Endothelial cell of umbilical vein (primary cell): ENCODE measurements around the gene GTPBP4. TPM values are rescaled to one million over a fixed set of nuclear protein-coding genes. Genes with fewer than 3 reads are reported as not detected.

ENCODE experiments used
- BruUV-seq: library from RNA; stranded (reverse); fragments of 400-500 nt; replicated peaks from 2 replicates; lab custom pipeline; 2021; lab: Mats Ljungman, UMichigan
- CTCF ChIA-PET: fragments of 300-600, 350-600 bp; sonication (Branson Sonifier 250); formaldehyde crosslinking; loops from one replicate; lab custom pipeline; 2021; ENCODE audit warnings: antibody characterized with exemption, inconsistent platforms; lab: Charles Lee
- POLR2A ChIA-PET: fragments of 300-600, 350-600 bp; sonication (Branson Sonifier 250); formaldehyde crosslinking; loops from one replicate; lab custom pipeline; 2021; ENCODE audit warnings: antibody characterized with exemption, inconsistent platforms; lab: Charles Lee
- DNase-seq: peaks from one replicate; pipeline ENCODE4 v3.0.0-alpha.2; 2011; ENCODE audit warnings: low read depth, low spot score
- FAIRE-seq: peaks from 2 replicates; lab custom pipeline; 2011; peaks lifted over from hg19 to GRCh38; lab: Jason Lieb, UNC
- H2AFZ ChIP-seq: 2 replicates; pipeline ENCODE4 v1.6.0; 2012; ENCODE audit warnings: low read depth, low read length, control low read depth, inconsistent platforms
- H3K27ac ChIP-seq: 2 replicates; pipeline ENCODE4 v1.5.1; 2011; ENCODE audit warnings: low read depth, mild to moderate bottlenecking, control low read depth, low read length, moderate library complexity; ENCODE audit not compliant: insufficient read depth
- H3K27me3 ChIP-seq, 2 experiments: 2 replicates each; pipeline versions ENCODE4 v1.6.0 to v1.6.1; 2011; ENCODE audit warnings: low read length in 2 of 2, mixed read lengths in 1 of 2; ENCODE audit not compliant: control insufficient read depth in 2 of 2, insufficient read depth in 2 of 2
- H3K36me3 ChIP-seq, 2 experiments: 2 replicates in 1 of 2; 3 replicates in 1 of 2; pipeline ENCODE4 v1.5.1; 2011; ENCODE audit warnings: low read length in 2 of 2, mild to moderate bottlenecking in 1 of 2, moderate library complexity in 1 of 2; ENCODE audit not compliant: control insufficient read depth in 2 of 2, insufficient read depth in 2 of 2; ENCODE audit errors: extremely low read depth in 1 of 2
- H3K4me1 ChIP-seq: 3 replicates; pipeline ENCODE4 v1.5.1; 2011; ENCODE audit warnings: mild to moderate bottlenecking, low read length; ENCODE audit not compliant: control insufficient read depth, insufficient read depth; ENCODE audit errors: extremely low read depth
- H3K4me2 ChIP-seq: 2 replicates; pipeline ENCODE4 v1.6.1; 2011; ENCODE audit warnings: low read length, control low read depth, mixed read lengths; ENCODE audit not compliant: insufficient read depth
- H3K4me3 ChIP-seq, 3 experiments: fragments of 200-600 bp in 1 of 3; sonication (generic), shearing (Covaris generic) in 1 of 3; replicated peaks in 1 of 3; 2 replicates each; pipeline ENCODE4 v1.5.1; 2011 to 2016; ENCODE audit warnings: control low read depth in 3 of 3, low read length in 3 of 3, mild to moderate bottlenecking in 2 of 3, inconsistent platforms in 1 of 3, low read depth in 1 of 3, moderate library complexity in 1 of 3; ENCODE audit not compliant: insufficient read depth in 1 of 3
- H3K79me2 ChIP-seq: 2 replicates; pipeline ENCODE4 v1.6.0; 2012; ENCODE audit warnings: low read length, inconsistent platforms; ENCODE audit not compliant: control insufficient read depth, insufficient read depth
- H3K9ac ChIP-seq: replicated peaks from 2 replicates; pipeline ENCODE3; 2011; ENCODE audit warnings: low read length, control low read depth; ENCODE audit not compliant: insufficient read depth; ENCODE audit errors: extremely low read depth
- H3K9me1 ChIP-seq: replicated peaks from 3 replicates; pipeline ENCODE4 v1.6.0; 2011; ENCODE audit warnings: mild to moderate bottlenecking, low read length; ENCODE audit not compliant: control insufficient read depth, insufficient read depth; ENCODE audit errors: extremely low read depth
- H3K9me3 ChIP-seq: replicated peaks from 2 replicates; pipeline ENCODE4 v1.5.1; 2012; ENCODE audit warnings: low read length, inconsistent platforms; ENCODE audit not compliant: control insufficient read depth, insufficient read depth
- H4K20me1 ChIP-seq: replicated peaks from 2 replicates; pipeline ENCODE3; 2011; ENCODE audit warnings: mild to moderate bottlenecking, low read length; ENCODE audit not compliant: control insufficient read depth, insufficient read depth; ENCODE audit errors: extremely low read depth
- CTCF ChIP-seq, 2 donors: IDR thresholded peaks; 1 replicate in 1 of 2; 2 replicates in 1 of 2; pipeline ENCODE4 v1.5.1; 2011; ENCODE audit warnings: low read length in 2 of 2, mild to moderate bottlenecking in 2 of 2, moderate library complexity in 2 of 2, control low read depth in 1 of 2, inconsistent platforms in 1 of 2, low read depth in 1 of 2; ENCODE audit not compliant: insufficient read depth in 1 of 2; ENCODE audit errors: extremely low read depth in 1 of 2
- EZH2 ChIP-seq: IDR thresholded peaks from 2 replicates; pipeline ENCODE4 v1.6.1; 2012; ENCODE audit warnings: borderline replicate concordance, low read depth, mild to moderate bottlenecking, moderate library complexity, low read length, inconsistent platforms; ENCODE audit not compliant: severe bottlenecking
- FOS ChIP-seq: IDR thresholded peaks from 2 replicates; pipeline ENCODE4 v1.6.1; 2011; ENCODE audit warnings: mild to moderate bottlenecking, low read length, moderate library complexity, borderline replicate concordance; ENCODE audit not compliant: insufficient read depth
- GATA2 ChIP-seq: IDR thresholded peaks from 2 replicates; pipeline ENCODE4 v1.7.0; 2011; ENCODE audit warnings: low read depth, mild to moderate bottlenecking, moderate library complexity, mixed read lengths, low read length; ENCODE audit not compliant: insufficient read length, insufficient read depth
- JUN ChIP-seq: IDR thresholded peaks from 2 replicates; pipeline ENCODE4 v1.6.1; 2011; ENCODE audit warnings: borderline replicate concordance, low read depth; ENCODE audit not compliant: insufficient read length, insufficient read depth
- MAX ChIP-seq: IDR thresholded peaks from 2 replicates; pipeline ENCODE4 v1.6.1; 2011; ENCODE audit not compliant: insufficient read depth, insufficient read length
- MYC ChIP-seq: IDR thresholded peaks from one replicate; pipeline ENCODE4 v1.6.1; 2011; ENCODE audit warnings: mild to moderate bottlenecking, low read depth, low read length
- POLR2A ChIP-seq: IDR thresholded peaks from 2 replicates; pipeline ENCODE4 v1.6.1; 2012; ENCODE audit warnings: low read depth, mild to moderate bottlenecking, control low read depth, low read length
- POLR2AphosphoS5 ChIP-seq: IDR thresholded peaks from 2 replicates; pipeline ENCODE4 v1.6.1; 2012; ENCODE audit warnings: low read depth, mild to moderate bottlenecking, control low read depth, low read length, moderate library complexity; ENCODE audit not compliant: insufficient read depth
- dilution Hi-C: fragments of 300-500 bp; cut with MboI; formaldehyde crosslinking; loops from one replicate; pipeline ENCODE4 v1.15.0; 2019; ENCODE audit warnings: low sequenced_read_pairs; ENCODE audit not compliant: extremely low pct_ligation_motif_present
- intact Hi-C: fragments of 100-400 bp; cut with micrococcal nuclease; formaldehyde crosslinking; loops from one replicate; pipeline ENCODE4 v1.10.0; 2022
- polyA plus RNA-seq, 4 experiments: library from polyadenylated mRNA; depleted of rRNA in 3 of 4; stranded (reverse) in 3 of 4; unstranded in 1 of 4; fragments of >200 nt; gene quantifications; 2 replicates each; pipeline versions ENCODE4 v1.2.1 to v1.2.3, GENCODE V29; 2011 to 2012; ENCODE audit warnings: missing spikeins in 1 of 4
- total RNA-seq: library from RNA; stranded (reverse); gene quantifications from 2 replicates; pipeline ENCODE4 v1.2.3, GENCODE V29; 2021

Gene GTPBP4
- total and polyA plus RNA-seq, 2 donors (not counting 3 experiments of a cell fraction or from before 2014, with no cell fraction given): 12.4 to 69.3 TPM

- no peak overlapping the region for H3K27ac ChIP-seq
- H3K4me1 ChIP-seq: no peaks in the 10 kb centered on the region
- intact Hi-C loops: no loop called here
- dilution Hi-C loops: no loop called here
- no peak overlapping the region for H3K4me2 ChIP-seq
- TF ChIP-seq MAX (no peak), POLR2AphosphoS5 (no peak), CTCF (IDR thresholded peaks at IDR 0.05; ENCODE audit: extremely low read depth in 1 of 2, insufficient read depth in 1 of 2, low read depth in 1 of 2, low read length in 2 of 2) (no peak), FOS (no peak)
- H2AFZ ChIP-seq: no peak overlapping the region
- ChIA-PET CTCF (no interaction called here), POLR2A (no interaction called here)
- no peaks in the 10 kb centered on the region for H3K9me3 ChIP-seq
- H3K27me3 ChIP-seq: no peaks in the 10 kb centered on the region
- no peak for DNase-seq
- no TSS peak for BruUV-seq
- H3K36me3 ChIP-seq: peaks cover 20 to 34% of the 10 kb centered on the region in 2 experiments
- no peak for FAIRE-seq
- peaks cover 2% of the 10 kb centered on the region for H4K20me1 ChIP-seq
- H3K9me1 ChIP-seq: no peaks in the 10 kb centered on the region
- H3K9ac ChIP-seq: no peak overlapping the region
- peaks cover 31% of the 10 kb centered on the region for H3K79me2 ChIP-seq
- H3K4me3 ChIP-seq: no peak overlapping the region
Observed at GRCh38 chr10:995559-995926, 7.3 kb downstream of the GTPBP4 start.

GRCh38 chr10:996031-996430, 7.8 kb downstream of the GTPBP4 start:
- FAIRE-seq (no peak), DNase-seq (no peak)
- ChIA-PET POLR2A (no interaction called here), CTCF (no interaction called here)
- peaks cover 25 to 33% of the 10 kb centered on the region in 2 experiments for H3K36me3 ChIP-seq
- intact Hi-C loops: no loop called here
- no peaks in the 10 kb centered on the region for H3K4me1 ChIP-seq
- BruUV-seq: no TSS peak
- H3K27me3 ChIP-seq: no peaks in the 10 kb centered on the region
- no peak for TF ChIP-seq MAX
- TF ChIP-seq FOS: no peak
- TF ChIP-seq JUN: no peak
- no peak for TF ChIP-seq POLR2AphosphoS5
- no peak for TF ChIP-seq GATA2
- TF ChIP-seq POLR2A: no peak
- no peak for TF ChIP-seq MYC
- TF ChIP-seq EZH2: no peak
- TF ChIP-seq CTCF (IDR thresholded peaks at IDR 0.05; ENCODE audit: extremely low read depth in 1 of 2, insufficient read depth in 1 of 2, low read depth in 1 of 2, low read length in 2 of 2): no peak
- no peak overlapping the region for H3K4me3 ChIP-seq
- H3K9ac ChIP-seq: no peak overlapping the region
- no peak overlapping the region for H3K4me2 ChIP-seq
- dilution Hi-C loops: no loop called here
- H3K9me3 ChIP-seq: no peaks in the 10 kb centered on the region
- H2AFZ ChIP-seq: no peak overlapping the region
- H3K27ac ChIP-seq: no peak overlapping the region
- H3K9me1 ChIP-seq: no peaks in the 10 kb centered on the region
- peaks cover 2% of the 10 kb centered on the region for H4K20me1 ChIP-seq
- H3K79me2 ChIP-seq: peaks cover 29% of the 10 kb centered on the region
